ENCODE results near the gene CREB5. TPM values are rescaled to one million over a fixed set of nuclear protein-coding genes. Genes with fewer than 3 reads are reported as not detected.

The CREB5 gene
- total and polyA plus RNA-seq, 2 donors (not counting 3 experiments of a cell fraction or from before 2014, with no cell fraction given) = 19.6 to 28.4 TPM

GRCh38 chr7:28807396-28807994, 395.2 kb downstream of the CREB5 start:
- no peak overlapping the region for H3K27ac ChIP-seq (ENCODE audit: insufficient read depth, low read depth, low read length)
- H3K4me3 ChIP-seq (replicated peaks in 1 of 3; ENCODE audit: insufficient read depth in 1 of 3, low read depth in 1 of 3, low read length in 3 of 3) = no peak overlapping the region
- no peaks in the 10 kb centered on the region for H3K9me3 ChIP-seq (replicated peaks; ENCODE audit: control insufficient read depth, insufficient read depth, low read length)
- BruUV-seq (replicated peaks) = no TSS peak
- TF ChIP-seq CTCF (IDR thresholded peaks at IDR 0.05; ENCODE audit: extremely low read depth in 1 of 2, insufficient read depth in 1 of 2, low read depth in 1 of 2, low read length in 2 of 2) (no peak), EZH2 (IDR thresholded peaks at IDR 0.05; ENCODE audit: borderline replicate concordance, low read depth, low read length, severe bottlenecking) (no peak), POLR2AphosphoS5 (IDR thresholded peaks at IDR 0.05; ENCODE audit: insufficient read depth, low read depth, low read length) (no peak), FOS (IDR thresholded peaks at IDR 0.05; ENCODE audit: borderline replicate concordance, insufficient read depth, low read length) (no peak), MAX (IDR thresholded peaks at IDR 0.05; ENCODE audit: insufficient read depth, insufficient read length) (no peak), POLR2A (IDR thresholded peaks at IDR 0.05; ENCODE audit: low read depth, low read length) (no peak), MYC (IDR thresholded peaks at IDR 0.05; ENCODE audit: low read depth, low read length) (no peak), JUN (IDR thresholded peaks at IDR 0.05; ENCODE audit: borderline replicate concordance, insufficient read depth, insufficient read length, low read depth) (no peak), GATA2 (IDR thresholded peaks at IDR 0.05; ENCODE audit: insufficient read depth, insufficient read length, low read depth, low read length) (no peak)
- no peak for FAIRE-seq
- H3K4me1 ChIP-seq (ENCODE audit: control insufficient read depth, extremely low read depth, insufficient read depth, low read length) = no peaks in the 10 kb centered on the region
- peaks cover 0 to 4% of the 10 kb centered on the region in 2 experiments for H3K36me3 ChIP-seq (ENCODE audit: control insufficient read depth in 2 of 2, extremely low read depth in 1 of 2, insufficient read depth in 2 of 2, low read length in 2 of 2)
- no peaks in the 10 kb centered on the region for H3K79me2 ChIP-seq (ENCODE audit: control insufficient read depth, insufficient read depth, low read length)
- no peak overlapping the region for H3K9ac ChIP-seq (replicated peaks; ENCODE audit: extremely low read depth, insufficient read depth, low read length)
- ChIA-PET CTCF (interaction anchor here (1.0 to 1.2 kb wide), 2 partner anchors 12 to 17 kb away, joined by 3 read pairs; no protein-coding TSS in a partner anchor), POLR2A (no interaction called here)
- H3K9me1 ChIP-seq (replicated peaks; ENCODE audit: control insufficient read depth, extremely low read depth, insufficient read depth, low read length) = no peaks in the 10 kb centered on the region
- intact Hi-C loops (cut with micrococcal nuclease) (no loop called here), dilution Hi-C loops (cut with MboI; ENCODE audit: extremely low pct_ligation_motif_present, low sequenced_read_pairs) (no loop called here)
- DNase-seq (ENCODE audit: low read depth, low spot score) = no peak
- no peak overlapping the region for H3K4me2 ChIP-seq (ENCODE audit: insufficient read depth, low read length)
- H4K20me1 ChIP-seq (replicated peaks; ENCODE audit: control insufficient read depth, extremely low read depth, insufficient read depth, low read length) = no peaks in the 10 kb centered on the region
- H3K27me3 ChIP-seq (ENCODE audit: control insufficient read depth in 2 of 2, insufficient read depth in 2 of 2, low read length in 2 of 2) = no peaks in the 10 kb centered on the region
- H2AFZ ChIP-seq (ENCODE audit: low read depth, low read length) = no peak overlapping the region

Measured in endothelial cell of umbilical vein (primary cell).